Measurements from ENCODE around the gene ALDH1A1.

DNA sequence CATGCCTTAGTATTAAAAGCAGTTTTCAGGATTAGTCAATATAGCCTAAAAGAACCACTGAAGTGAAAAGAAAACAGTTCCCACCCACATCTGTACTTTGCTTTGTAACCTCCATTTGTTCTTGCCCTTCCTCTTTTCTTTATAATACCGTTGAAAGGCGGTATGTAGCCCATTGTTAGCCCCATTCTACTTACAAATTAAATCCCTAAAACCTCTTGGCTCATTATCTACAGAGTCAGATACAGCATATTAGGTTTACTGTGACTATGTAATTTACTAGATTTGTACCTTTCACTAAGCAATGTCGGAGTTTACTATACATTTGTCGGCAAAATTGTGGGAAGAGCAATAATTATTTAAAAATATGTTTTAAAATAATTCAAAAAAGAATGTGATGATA lies 17.3 kb downstream of the ALDH1A1 start:
- TF ChIP-seq ZNF335 (tag by site-specific recombination; conservative IDR thresholded peaks at IDR 0.05) (no peak), ZNF302 (tag by site-specific recombination; IDR thresholded peaks at IDR 0.05; ENCODE audit: low read depth) (no peak), TCF7L2 (IDR thresholded peaks at IDR 0.05; ENCODE audit: borderline replicate concordance, low read depth, low read length) (no peak), BCL11A (tag by site-specific recombination; IDR thresholded peaks at IDR 0.05; ENCODE audit: low read depth) (no peak), ZSCAN23 (tag by site-specific recombination; IDR thresholded peaks at IDR 0.05) (no peak), YY1 (tag by site-specific recombination; IDR thresholded peaks at IDR 0.05) (no peak), ZNF830 (tag by site-specific recombination; IDR thresholded peaks at IDR 0.05; ENCODE audit: low read depth) (no peak), ZNF510 (tag by site-specific recombination; IDR thresholded peaks at IDR 0.05; ENCODE audit: insufficient replicate concordance) (no peak), SALL2 (tag by site-specific recombination; IDR thresholded peaks at IDR 0.05; ENCODE audit: borderline replicate concordance) (no peak)
- TF ChIP-seq, protein P1, sequence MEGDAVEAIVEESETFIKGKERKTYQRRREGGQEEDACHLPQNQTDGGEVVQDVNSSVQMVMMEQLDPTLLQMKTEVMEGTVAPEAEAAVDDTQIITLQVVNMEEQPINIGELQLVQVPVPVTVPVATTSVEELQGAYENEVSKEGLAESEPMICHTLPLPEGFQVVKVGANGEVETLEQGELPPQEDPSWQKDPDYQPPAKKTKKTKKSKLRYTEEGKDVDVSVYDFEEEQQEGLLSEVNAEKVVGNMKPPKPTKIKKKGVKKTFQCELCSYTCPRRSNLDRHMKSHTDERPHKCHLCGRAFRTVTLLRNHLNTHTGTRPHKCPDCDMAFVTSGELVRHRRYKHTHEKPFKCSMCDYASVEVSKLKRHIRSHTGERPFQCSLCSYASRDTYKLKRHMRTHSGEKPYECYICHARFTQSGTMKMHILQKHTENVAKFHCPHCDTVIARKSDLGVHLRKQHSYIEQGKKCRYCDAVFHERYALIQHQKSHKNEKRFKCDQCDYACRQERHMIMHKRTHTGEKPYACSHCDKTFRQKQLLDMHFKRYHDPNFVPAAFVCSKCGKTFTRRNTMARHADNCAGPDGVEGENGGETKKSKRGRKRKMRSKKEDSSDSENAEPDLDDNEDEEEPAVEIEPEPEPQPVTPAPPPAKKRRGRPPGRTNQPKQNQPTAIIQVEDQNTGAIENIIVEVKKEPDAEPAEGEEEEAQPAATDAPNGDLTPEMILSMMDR (tag by site-specific recombination; IDR thresholded peaks at IDR 0.05) = no peak
- TF ChIP-seq, protein P2, sequence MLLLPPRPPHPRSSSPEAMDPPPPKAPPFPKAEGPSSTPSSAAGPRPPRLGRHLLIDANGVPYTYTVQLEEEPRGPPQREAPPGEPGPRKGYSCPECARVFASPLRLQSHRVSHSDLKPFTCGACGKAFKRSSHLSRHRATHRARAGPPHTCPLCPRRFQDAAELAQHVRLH (tag by site-specific recombination; IDR thresholded peaks at IDR 0.05) = no peak

Data from HEK293 (cell line).